Stimulated activated CD8-positive, alpha-beta memory T cell treated with anti-CD3 and anti-CD28 coated beads, Interleukin-12 subunit alpha, Interleukin-12 subunit beta, amount 100 ng/mL, for 24 hours (primary cell): ENCODE measurements around the gene DOCK3.
"Not testable (repeated sequence)": the region's sequence is repeated elsewhere in the genome, so short reads cannot be mapped to it uniquely, and the experiment has no call there.

Source experiments
- DNase-seq: peaks from one replicate; pipeline ENCODE4 v3.0.0-alpha.2; 2020; ENCODE audit errors: extremely low read depth

DOCK3 gene

DNA sequence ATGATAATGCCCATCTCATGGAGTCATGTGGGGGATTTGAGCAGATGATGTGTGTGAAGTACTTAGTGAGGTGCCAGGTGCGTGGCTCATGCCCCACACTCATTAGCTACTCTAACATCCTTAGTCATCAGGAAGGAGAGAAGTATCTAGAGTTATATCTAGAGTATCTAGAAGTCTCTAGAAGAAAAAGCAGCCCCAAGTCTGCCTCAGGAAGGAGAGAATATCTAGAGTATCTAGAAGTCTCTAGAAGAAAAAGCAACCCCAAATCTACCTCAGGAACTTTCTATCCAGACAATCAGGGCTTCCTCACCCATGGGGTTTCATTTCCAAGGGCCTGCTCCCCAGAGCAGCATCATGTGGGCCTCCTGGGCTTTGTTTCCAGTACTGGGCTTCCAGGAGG, 24.7 kb upstream of the DOCK3 start:
- DNase-seq, result no peak

DNA sequence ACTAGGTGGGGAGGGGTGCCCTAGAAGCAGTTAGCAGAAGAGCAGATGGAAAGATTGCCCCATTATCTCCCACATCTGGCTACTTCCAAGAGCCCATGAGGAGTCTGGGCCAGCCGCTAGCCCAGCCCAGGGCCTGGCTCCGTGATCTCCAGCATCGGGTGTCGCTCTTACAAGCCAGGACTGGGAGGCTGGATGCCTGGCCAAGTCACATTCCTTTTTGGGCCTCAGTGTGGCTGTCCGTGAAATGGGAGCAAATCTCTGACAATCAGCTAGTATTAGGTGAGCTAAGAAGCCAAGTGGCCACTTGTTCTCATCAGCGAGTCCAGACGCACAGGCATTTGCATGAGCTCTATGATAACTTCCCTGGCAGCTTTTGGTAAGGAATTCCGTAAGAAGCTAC, 23.3 kb upstream of the DOCK3 start:
- no peak for DNase-seq

DNA sequence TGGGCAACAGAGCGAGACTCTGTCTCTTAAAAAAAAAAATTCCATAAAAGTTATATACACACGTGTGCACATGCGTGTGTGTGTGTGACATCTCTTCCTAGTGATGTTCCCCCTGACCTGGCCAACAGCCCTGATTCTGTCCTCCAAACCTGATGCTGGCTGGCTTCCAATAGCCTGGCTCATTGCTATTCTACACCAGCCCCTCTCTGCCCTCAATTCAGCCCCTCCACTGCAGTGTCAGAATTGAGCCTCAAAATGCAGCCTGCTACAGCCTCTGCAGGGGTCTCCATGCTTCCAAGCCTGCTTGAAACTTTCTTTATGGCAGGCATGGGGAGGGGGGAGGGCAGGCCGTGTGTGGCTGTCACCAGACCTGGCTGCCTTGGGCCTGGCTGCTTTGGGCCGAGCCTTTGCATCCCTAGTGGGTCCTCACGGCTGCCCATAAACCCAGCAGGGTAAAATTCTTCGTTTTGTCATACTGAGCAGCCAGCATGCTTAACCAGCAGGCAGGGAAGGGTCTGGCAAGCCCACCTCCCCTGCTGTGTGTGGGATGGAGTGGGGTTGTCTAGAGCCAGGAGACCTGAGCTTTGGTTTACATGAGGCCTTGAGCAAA, 22.7 kb upstream of the DOCK3 start:
- no peak for DNase-seq

DNA sequence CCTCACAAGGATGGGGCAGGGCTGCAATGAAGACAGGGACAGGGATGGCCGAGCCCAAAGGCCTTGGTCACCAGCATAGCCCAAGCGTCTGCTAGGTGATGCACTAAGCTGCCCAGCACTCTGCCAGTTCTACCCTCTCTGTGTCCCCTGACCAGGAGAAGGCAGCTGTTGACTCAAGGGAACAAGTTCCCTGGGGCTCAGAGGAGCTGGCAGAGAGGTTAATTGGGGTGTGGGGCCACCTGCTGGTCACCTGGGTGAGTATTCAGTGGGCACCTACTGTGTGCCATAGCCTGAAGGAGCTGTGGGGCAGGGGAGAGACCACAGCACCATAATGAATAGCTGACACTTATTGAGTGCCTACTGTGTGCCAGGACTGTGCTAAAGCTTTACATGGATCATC, 22.0 kb upstream of the DOCK3 start:
- no peak for DNase-seq

DNA sequence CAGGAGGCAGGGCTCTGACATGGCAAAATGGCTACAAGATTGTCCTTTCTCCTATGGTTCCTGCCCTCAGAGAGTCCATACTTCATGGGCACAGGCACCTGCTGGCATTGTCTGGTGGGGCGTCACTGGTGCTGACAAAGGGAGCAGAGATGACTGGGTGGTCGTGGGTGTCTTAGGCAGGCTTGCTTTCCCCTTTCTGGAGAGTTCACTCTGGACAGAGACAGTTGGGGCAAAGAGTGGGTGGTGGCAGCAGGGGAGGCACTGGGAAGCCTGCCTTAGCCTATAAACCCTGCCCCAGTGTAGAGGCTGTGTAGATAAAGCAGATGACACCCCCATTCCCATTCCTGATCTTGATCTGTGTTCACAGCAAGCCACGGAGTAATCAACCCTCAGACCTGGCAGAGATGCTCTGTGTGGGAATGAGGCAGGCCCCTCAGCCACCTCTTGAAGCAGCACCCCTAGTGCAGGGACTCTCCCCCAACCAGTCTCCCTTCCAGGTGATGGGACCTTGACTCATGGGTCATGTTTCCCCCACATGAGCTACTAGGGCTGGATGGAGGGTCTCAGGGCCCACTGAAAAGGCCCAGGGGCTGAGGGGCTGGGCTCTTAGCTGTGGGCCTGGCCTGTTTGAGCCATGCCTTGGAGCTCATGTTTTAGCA, 20.7 kb upstream of the DOCK3 start:
- DNase-seq, result no peak

DNA sequence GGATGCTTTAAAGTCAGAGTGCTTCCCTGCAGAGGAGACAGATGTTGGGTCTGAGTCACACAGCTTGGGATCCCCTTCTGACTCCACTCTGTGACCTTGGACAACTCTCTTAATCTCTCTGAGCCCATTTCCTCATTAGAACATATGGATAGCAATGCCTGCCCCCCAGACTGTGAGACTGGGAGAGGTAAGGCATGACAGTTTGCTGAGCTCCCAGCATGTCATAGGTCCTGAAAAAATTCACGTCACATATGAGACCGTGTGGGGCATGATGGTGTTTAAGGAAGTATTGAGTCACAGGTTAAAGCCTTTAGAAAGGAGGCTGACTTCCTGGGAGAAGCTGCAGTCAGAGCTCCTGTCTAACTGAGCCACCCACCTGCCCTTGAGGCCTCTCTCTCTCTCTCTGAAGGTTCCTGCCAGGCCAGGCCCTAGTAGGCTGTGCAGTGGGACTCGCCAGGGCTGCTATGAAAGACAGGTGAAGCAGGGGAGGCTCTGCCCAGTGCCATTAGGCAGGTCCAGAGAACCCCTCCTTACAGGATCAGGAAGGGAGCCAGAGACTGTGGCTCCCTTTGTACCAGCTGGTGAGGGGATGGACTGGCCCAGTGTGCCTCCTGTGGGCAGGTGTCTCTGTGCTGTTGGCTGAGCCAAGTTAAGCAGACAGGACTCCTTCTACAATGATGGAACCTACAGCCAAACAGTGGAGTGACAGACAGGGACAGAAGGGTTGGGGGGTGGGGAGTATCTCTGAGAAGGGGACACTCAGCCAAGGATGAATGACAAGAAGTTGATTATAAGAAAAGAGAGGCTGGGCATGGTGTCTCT, 19.5 kb upstream of the DOCK3 start:
- no peak for DNase-seq

DNA sequence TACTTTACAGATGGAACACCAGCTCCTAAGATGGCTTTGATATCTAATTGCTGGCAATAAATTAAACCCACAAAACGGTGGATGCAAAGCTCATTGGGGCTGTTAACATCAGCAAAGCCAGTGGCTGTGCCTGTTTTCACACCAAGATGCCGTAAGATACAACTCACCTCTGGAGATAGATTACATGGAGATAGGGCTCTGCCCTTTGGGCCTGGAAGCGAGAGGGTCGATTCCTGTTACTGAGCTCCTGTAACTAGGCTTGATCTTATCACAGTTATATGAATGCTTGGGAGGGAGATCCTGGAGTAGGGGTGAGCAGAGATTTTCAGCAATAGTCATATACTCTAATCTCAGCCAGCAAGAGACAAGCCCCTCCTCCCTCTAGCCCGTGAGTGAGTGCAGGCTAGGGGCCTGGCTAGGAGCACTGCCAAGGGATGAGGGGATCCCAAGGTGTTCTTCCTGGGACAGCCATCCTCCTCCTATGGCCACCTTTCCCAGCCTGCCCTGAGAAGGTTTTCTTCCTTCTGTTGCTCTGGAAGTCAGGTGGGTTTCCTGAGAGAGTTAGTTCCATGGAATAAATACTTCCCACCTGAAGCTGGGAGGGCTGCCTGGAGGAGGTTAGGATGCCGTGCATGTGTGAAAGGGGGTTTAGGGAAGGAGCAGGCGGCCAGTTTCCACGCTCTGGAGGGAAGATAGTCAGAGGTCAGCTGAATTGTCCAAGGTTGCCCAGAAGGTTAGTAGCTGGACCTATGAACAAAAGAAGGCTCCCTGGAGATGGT, 18.1 kb upstream of the DOCK3 start:
- no peak for DNase-seq

DNA sequence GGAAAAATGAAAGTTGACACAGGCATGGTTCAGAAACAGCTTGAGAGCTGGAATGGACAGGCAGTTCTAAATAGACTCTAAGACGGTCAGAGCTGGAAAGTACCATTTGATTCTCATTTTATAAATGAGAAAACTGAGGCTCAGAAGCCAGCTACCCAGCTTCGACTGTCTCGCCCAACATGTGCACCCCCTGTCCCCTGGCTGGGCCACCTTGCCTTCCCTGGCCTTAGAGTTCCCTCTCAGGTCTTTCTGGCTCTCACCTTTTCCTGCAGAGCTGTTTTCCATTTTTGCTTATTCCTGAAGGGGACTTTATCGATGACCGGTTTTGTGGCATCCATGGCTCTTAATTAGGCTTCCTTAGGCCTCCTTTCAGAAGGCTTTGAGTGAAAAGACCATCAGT, 17.3 kb upstream of the DOCK3 start:
- DNase-seq, result no peak

DNA sequence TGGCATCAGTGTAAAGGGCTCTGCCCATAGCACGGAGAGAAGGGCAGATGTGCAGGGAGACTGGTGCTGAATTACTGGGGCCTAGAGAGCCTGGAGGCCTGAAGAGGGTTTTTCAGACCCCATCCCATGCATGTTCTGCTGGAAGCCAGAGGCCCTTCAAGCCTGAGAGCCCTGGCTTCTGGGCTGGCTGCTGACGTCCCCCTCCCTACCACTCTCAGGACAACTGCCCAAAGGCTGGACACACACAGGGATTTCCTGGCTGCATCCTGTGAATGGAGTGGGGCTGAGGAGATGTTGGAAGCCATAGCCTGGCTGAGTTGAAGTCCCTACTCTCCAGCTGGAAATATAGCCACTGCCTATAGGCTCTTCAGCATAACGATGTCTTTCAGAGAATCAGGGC, 16.9 kb upstream of the DOCK3 start:
- DNase-seq, result no peak

DNA sequence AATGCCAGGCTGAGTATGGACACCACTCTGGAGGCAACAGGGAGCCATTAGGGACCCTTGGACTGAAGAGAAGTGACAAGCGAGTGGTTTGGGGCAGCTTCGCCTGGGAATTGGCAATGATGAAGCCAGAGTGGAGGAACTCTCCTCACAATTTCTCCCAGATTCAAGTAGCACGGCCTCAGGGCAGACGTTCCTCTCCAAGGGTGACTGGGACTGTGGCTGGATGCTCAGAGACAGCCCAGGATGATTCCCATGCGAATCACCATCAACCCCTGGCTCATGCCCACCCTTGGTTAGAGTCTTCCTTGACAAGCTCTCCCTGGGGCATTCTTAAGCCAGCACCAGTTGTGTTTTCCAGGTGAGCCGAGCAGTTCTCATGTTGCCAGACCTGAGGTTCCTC, 16.3 kb upstream of the DOCK3 start:
- DNase-seq, result no peak

DNA sequence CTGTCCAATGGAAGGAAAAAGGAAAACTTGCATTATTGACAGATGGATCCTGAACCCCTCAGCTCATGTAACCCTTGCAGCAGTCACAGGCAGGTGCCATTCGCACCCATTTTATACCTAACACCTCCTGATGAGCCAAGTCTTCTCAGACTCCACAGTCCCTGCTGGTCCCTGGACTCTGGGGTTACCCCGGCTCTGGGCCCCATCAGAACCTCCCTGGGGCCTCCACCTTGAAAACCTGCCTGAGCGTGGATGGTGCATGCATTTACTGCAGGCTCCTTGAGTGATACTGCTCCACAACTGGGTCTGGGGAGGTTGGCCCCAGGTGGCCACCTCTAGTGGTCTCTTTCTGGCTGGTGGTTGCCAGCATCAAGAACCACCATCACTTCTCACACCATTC, 15.9 kb upstream of the DOCK3 start:
- DNase-seq, result no peak

DNA sequence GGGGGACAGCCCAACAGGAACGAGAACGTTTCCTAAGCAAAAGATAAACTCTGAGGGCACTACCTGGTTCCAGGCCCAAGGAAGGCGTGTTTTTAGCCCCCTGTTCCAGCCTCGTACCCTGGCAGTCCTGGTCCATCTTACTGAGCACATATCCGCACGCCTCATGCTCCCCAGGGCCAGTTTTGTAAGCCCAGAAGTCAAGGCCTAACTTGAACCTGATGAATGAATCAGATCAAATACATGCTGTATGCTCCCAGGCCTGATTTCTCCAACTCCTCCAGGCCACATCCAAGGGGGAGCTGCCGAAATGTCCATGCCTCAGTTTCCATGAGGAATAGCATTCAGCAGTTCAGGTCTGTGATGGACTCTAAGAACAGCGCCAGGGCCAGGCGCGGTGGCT, 14.3 kb upstream of the DOCK3 start:
- DNase-seq, result no peak

DNA sequence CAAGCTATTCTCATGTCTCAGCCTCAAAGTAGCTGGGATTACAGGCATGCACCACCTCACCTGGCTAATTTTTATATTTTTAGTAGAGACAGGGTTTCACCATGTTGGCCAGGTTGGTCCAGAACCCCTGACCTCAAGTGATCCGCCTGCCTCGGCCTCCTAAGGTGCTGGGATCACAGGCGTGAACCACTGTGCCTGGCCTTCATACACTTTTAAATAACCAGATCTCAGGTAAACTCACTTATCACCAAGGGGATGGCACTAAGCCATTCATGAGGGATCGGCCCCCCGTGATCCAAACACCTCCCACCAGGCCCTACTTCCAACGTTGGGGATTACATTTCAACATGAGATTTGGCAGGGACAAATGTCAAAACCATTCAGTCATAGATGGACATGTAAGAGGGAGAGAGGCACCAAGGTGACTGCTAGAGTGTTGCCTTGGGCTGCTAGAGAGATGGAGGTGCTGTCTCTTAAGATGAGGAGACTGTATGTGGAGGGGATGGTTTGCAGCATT, 13.3 kb upstream of the DOCK3 start:
- no peak for DNase-seq

DNA sequence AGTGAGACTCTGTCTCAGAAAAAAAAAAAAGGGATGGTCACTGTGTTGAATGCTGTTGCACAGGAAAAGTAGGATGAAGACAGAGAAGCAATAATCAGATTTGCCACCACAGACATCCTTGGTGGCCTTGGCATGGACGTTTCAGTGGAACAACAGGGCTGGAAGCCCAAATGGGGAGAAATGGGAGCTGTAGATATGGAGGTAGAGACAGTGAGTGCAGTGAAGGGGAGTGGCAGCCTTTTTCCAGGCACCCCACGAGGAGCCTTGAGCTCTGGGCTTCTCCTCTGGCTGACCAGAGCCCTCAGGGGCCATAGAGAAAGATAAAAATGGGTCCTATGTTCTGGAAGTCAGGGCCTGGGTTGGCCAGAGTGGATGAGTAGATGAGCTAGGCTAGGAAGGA, 12.3 kb upstream of the DOCK3 start:
- no peak for DNase-seq

DNA sequence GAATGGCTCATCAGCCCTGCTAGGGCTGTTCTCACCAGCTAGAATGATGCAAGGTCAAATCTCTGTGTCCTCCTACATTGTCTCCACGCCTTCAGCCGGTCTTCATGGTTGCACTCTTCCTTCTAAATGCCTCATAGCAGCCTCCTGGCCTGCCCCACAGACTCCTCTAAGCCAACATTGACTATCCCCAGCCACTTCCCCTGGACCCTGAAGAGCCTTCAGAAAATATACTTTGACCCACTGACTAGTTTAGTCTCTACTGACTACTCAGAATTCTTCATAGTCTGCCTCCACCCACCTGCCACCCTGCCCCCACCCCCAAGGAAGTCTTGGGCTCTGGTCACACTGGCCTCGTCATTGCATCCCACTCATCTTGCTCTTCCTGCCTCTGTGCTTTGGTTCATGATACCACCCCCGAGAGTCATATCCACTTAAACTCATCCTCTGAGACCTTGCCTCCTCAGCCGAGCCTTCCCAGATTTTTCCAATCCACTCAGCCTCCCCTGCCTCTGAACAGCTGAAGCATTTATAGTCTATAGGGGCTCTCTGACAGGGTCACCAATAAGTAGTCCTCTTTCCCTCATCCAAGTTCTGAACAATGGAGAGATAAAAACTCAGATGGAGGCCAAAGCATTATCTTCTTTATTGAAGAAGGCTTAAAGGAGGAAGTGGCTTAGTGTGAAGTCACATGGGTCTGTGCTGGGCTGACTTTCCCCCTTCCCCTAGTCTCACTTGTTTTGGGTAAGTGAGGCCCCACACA, 9.5 kb upstream of the DOCK3 start:
- DNase-seq, result no peak

DNA sequence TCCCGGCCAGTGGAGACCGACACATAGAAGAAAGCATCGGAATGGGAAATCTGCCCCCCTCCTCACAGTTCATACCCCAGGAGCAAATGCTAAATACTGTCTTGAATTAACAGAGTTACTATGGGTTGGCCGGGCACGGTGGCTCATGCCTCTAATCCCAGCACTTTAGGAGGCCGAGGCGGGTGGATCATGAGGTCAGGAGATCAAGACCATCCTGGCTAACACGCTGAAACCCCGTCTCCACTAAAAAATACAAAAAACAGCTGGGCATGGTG, 8.9 kb upstream of the DOCK3 start:
- not testable (repeated sequence) for DNase-seq

DNA sequence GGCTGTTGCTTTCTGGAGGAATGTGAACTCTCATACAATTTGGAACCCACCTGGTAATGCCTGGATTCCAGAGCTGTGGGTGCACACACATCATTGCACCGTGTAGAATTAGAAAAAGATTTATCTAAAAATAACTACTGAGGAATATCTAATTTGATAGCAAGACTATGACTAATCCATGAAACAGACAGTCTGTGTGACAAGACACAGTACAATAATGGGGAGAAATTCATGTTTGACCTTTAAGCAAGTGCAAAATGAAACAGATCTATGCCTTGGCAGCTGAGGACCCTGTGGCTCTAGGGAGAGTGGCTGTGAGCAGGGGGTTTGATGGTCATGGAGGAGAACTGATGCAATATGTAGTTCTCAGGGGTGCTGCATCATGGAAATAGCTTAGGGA, 7.9 kb upstream of the DOCK3 start:
- no peak for DNase-seq

DNA sequence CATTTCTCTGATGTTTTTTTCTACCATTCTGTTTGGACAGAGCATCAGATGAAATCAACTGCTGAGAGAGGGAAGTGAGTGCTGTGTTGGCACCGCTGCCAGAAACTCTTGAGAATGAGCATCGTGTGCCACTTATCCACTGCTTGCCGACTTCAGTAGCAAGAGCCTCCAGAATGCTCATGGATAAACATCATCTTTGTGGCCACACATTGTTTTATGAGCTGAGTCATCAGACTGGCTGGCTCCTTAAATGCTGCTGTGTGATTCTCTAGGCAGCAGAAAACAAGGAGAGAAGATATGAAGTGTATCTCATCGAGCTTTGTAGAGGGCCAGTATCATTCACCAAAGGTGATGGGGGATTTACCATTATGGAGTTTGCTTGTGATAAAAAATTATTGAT, 3.4 kb upstream of the DOCK3 start:
- no peak for DNase-seq

DNA sequence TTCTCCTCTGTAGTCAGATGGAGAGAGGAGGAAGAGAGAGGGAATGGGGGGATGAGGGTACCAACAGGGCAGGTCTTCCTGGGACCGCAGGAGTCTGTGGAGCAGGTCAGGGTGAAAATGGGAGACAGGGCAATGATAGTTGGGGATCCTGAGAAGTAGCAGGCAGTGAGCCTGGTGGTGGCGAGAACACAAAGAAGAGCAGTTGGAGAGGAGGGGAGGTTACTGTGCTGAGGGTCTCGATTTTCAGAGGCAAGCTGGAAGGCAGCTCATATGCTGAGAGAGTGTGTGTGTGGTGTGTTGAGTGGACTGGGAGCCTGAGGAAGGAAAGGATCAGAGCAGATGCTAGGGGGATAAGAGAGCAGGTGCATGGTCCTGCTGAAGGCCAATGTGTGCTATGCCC, 2.1 kb upstream of the DOCK3 start:
- DNase-seq, result no peak

DNA sequence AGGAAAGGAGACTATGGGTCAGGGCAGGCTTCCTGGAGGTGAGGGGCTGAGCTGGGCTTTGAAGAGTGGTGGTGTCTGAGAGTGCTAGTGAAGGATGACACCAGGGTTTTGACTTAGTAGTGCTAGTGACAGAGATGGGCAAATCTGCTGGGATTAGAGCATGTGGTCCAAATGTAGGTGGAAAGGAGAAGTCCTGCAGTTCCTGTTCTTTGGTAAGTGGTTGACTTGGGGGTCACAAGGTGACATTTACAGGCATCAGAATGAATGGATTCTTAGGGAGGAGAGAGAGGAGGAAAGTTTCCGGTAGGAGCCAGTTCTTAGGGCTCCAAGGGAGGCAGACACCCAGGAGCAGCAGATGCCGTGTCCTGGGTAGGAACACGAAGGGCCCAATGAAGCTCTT, 796 bp upstream of the DOCK3 start:
- no peak for DNase-seq

DNA sequence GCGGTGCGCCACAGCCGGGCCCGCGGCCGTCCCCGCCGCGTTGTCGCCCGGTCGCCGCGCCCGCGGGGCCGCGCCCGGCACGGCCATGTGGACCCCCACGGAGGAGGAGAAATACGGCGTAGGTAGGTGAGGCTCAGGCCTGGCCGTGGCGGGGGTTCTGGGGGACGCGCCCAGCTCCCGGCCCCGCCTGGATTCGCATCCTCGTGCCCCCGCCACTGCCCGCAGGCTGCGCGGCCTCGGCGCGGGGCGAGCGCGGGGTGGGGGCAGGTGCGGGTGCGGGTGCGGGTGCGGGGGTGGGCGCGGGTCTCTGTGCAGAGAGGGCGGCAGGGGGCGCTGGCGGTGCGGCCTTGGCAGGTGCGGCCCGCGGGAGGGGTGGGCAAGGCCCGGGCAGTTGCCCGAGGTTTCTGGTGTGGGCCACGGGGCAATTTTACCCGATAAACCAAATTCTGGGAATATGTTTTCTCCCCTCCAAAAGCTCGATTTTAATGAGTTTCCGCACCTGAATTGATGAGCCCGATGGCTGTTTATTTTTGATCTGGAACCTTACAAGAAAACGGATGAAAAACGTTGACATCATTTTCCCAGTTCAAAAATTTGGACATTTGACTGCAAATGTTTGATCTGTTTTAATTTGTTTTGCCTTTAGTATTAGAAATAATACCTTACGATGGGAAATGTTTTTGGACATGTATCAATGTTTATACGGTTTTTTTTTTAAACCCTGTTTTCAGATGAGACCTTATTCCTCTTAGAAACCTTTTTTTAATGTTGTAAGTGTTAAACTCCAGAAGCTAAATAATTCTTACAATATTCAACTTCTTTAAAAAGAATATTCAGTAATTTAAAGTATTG, 678 bp downstream of the DOCK3 start:
- peak; percentile 30 for DNase-seq
